GM23248 (cell line): ENCODE measurements around the gene IFNGR1.

Source experiments
- EZH2 ChIP-seq: fragments of 200-600 bp; sonication (generic); IDR thresholded peaks from 2 replicates; pipeline ENCODE4 v1.6.1; 2018; ENCODE audit warnings: antibody characterized with exemption, mild to moderate bottlenecking; ENCODE audit not compliant: insufficient read depth, poor library complexity, severe bottlenecking
- EZH2phosphoT487 ChIP-seq: fragments of 200-600 bp; sonication (generic); IDR thresholded peaks from 2 replicates; pipeline ENCODE4 v1.6.1; 2018; ENCODE audit warnings: antibody characterized with exemption, moderate library complexity, mild to moderate bottlenecking, low read depth; ENCODE audit not compliant: insufficient read depth

GRCh38 chr6:137171824-137172733 is 47.1 kb downstream of the IFNGR1 start:
- TF ChIP-seq EZH2phosphoT487 (no peak), EZH2 (no peak)
